Fibroblast of the aortic adventitia (primary cell): ENCODE results near the gene LPIN1. TPM values are rescaled to one million over a fixed set of nuclear protein-coding genes. Genes with fewer than 3 reads are reported as not detected.

Experiments used
- DNase-seq: peaks from one replicate; pipeline ENCODE4 v3.0.0-alpha.2; 2010; ENCODE audit warnings: low read depth
- H3K4me3 ChIP-seq: 2 replicates; pipeline ENCODE4 v1.5.1; 2011; ENCODE audit warnings: low read depth, mild to moderate bottlenecking, control low read depth, low read length, moderate library complexity
- total RNA-seq: library from RNA; depleted of rRNA; stranded (reverse); fragments of >200 nt; gene quantifications from 2 replicates; pipeline ENCODE4 v1.2.3, GENCODE V29; 2012; ENCODE audit warnings: low replicate concordance
- TF ChIP-seq, protein P1 (sequence below): IDR thresholded peaks from 2 replicates; pipeline ENCODE4 v1.5.1; 2011; ENCODE audit warnings: mild to moderate bottlenecking, low read length, control low read depth, inconsistent platforms; ENCODE audit not compliant: insufficient read depth

LPIN1 gene
- total RNA-seq, 1 donor = 50.4 TPM

DNA sequence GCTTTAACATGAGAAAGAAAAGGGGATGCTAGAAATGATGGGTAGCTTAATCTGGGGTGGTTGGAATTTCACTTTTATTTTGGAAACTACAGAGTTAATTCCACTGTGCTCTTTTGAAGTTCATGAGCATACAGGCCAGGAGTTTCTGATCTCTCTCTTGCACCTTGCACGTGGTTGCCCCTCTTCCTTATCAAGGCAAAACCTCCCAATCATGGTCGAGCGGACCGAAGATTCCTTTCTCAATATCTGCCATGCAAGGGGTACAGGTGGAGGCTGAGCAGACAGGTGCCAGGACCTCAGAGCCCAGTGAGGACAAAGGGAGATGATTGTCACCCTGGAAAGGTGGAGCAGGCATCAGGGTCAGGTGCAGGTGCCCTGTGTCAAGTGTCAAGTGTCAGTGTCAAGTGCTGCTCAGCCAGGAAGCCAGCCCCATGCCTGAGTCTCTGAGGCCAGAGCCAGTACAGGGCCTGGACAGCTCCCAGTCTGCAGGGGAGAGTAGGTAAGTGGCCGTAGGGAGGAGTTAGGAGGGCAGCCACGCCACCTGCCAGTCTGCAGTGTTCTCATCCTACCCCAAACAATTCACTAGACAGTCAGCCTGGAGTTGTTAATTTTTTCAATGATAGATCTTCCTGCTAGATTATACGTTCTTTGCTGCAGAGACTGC lies 42.2 kb downstream of the LPIN1 start:
- no peak overlapping the region for H3K4me3 ChIP-seq
- DNase-seq = no peak
- TF ChIP-seq, protein P1, sequence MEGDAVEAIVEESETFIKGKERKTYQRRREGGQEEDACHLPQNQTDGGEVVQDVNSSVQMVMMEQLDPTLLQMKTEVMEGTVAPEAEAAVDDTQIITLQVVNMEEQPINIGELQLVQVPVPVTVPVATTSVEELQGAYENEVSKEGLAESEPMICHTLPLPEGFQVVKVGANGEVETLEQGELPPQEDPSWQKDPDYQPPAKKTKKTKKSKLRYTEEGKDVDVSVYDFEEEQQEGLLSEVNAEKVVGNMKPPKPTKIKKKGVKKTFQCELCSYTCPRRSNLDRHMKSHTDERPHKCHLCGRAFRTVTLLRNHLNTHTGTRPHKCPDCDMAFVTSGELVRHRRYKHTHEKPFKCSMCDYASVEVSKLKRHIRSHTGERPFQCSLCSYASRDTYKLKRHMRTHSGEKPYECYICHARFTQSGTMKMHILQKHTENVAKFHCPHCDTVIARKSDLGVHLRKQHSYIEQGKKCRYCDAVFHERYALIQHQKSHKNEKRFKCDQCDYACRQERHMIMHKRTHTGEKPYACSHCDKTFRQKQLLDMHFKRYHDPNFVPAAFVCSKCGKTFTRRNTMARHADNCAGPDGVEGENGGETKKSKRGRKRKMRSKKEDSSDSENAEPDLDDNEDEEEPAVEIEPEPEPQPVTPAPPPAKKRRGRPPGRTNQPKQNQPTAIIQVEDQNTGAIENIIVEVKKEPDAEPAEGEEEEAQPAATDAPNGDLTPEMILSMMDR = no peak

DNA sequence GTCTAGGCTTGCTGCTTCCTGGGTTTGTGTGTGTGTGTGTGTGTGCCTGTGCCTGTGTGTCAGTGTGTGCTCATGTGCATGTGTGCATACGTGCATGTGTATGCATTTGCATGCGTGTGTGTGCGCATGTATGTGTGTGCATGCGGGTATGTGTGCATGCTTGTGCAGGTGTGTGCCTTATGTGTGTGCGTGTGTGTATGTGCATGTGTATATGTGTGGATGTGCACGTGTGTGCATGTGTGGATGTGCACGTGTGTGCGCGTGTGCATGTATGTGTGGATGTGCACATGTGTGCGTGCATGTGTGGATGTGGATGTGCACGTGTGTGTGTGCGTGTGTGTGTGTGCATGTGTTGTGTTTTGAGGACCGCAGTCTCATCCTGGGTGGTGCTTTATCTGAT lies 42.8 kb downstream of the LPIN1 start:
- no peak overlapping the region for H3K4me3 ChIP-seq
- no peak for DNase-seq
- TF ChIP-seq, protein P1 = no peak

DNA sequence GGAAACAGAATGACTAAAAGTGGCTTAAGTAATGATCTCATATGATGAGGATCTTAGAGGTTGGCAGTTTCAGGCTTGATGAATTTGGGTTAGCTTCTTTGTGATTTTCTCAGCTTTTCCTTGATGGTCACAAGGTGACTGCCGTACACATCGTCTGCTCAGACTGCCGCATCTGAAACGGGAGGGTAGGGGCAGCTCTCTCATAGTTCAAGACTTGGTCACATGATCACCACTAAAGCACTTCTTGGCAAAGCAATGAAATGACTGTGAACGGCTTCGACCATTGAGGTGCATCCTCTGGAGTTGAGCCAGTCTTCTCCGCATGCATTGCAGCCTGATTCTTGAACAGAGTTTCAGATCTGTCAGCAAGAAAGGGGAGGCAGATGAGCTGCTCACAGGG lies 43.8 kb downstream of the LPIN1 start:
- no peak for DNase-seq
- TF ChIP-seq, protein P1 = no peak
- H3K4me3 ChIP-seq = no peak overlapping the region

DNA sequence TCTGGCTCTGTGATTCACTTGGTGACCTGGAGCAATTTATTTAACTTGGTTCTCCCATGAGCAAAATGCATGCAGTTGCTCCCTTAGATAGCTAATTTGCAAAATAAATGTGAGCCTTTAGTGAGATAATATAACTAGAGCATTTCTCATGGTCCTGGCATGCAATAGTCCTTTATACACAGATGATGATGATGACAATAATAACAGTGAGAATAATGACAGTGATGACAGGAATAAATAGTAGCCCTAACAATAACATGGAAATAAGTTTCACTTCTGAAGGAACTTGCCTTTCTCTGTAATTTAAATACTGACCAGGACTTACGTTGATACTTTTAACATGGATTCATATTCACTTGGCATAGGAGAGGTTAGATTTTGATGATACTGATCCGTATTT lies 49.2 kb downstream of the LPIN1 start:
- TF ChIP-seq, protein P1 = no peak
- no peak overlapping the region for H3K4me3 ChIP-seq
- DNase-seq = no peak

DNA sequence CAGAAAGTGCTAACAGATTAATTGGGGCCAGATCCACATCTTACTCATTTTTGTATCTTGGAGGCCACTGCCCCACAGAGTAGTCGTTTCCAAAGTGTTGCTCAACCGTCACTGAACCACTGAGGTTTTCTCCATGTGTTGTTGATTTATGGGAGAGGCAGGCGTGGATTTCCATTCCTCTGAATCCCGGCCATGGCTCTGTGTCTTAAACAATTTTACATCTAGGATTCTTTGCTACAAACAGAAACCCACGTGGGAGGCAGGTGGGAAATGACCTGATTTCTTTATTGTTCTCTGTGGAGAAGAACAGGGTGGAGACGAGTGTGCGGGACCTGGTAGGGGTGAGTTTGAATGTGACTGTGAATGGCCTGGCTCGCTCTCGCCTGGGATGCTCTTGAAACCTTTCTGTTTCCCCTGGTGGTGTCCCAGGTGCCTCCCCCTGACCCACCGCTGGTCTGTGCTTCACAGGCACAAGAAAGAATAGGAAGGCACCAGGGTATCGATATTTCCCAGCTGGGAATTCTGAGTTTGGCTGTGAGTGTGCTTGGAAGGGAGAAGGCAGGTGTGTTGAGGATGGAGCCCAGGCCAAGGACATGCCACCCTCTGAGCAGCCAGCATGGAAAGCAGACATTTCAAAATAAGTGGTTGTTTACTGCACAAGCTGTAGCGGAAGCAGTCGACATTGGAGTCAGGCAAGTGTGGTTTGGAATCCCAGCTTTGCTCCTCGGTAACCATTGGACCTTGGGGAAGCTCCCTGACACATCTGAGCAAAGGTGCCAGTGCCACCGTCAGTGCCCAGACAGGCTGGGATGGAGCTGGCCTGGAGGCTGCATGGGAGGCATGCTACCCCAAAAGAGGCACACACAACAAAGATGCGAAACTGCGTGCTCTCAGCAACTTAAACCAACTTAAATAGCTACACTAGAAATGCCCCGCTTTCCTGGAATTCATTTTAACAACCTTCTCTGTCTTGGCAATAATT lies 50.0 kb downstream of the LPIN1 start:
- no peak overlapping the region for H3K4me3 ChIP-seq
- TF ChIP-seq, protein P1 = no peak
- DNase-seq = peak; percentile 85

DNA sequence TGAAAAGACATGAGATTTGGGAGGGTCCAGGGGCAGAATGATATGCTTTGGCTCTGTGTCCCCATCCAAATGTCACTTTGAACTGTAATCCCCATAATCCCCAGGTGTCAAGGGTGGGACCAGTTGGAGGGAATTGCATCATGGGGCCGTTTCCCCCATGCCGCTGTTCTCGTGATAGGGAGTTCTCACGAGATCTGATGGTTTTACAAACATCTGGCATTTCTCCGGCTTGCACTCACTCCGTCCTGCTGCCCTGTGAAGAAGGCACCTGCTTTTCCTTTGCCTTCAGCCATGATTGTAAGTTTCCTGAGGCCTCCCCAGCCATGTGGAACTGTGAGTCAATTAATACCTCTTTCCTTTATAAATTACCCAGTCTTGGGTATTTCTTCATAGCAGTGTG lies 51.4 kb downstream of the LPIN1 start:
- H3K4me3 ChIP-seq = no peak overlapping the region
- DNase-seq = no peak
- TF ChIP-seq, protein P1 = no peak
